GM21737 (cell line): ENCODE data around the gene HS1BP3.

Experiments used
- ATAC-seq: cut with Tn5 transposase; IDR thresholded peaks from one replicate; pipeline ENCODE4 v1.9.1; 2021; ENCODE audit warnings: mild to moderate bottlenecking, moderate library complexity; ENCODE audit not compliant: unreplicated experiment

HS1BP3 gene

DNA sequence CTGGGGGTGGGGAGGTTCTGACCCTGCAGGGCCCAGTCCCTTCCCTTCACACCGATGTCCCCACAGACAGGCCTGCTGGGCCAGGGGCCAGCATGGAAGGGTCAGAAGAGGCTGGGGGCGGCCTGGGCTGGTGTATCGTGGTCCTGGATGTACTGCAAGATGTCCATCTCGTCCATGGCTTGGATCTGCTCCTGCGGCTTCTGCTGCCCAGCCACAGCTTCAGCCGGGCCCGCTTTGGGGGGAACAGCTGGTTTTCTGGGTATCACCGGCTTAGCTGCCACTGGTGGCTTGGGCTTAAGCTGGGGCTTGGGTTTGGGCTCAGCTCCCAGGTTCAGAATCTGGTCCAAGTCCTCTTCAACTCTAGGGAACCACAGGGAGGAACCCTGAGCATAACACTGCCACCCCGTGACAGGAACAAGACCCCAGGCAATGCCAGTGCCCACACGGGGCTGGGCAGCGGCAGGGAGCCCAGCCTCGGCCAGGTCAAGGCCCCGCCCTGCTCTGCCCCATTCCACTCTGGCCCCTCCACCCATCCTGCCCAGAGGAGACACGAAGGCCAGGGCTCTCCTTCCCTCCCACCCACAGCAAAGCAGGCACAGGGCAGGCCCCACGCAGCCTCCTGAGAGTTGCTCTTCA, 31.9 kb downstream of the HS1BP3 start:
- no peak for ATAC-seq

DNA sequence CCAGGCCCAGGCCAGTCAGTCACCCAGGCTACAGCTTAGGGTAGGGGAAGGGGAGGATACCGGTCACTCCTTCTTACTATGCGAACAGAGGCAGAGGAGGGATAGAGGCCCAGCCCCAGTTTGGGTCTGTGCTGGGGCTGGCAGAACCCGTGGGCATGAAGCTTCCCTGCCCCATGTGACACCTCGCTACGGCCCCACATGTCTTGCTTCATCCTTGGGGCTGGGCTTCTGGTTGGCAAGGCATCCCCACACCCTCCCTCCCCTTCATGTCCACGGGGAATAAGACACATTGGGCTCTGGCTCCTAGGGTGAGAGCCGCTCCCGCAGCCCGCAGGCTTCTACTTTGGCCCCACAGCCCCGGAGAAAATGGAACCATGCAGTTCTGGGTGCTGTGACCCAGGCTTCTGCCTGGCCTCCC, 32.4 kb downstream of the HS1BP3 start:
- ATAC-seq = no peak

DNA sequence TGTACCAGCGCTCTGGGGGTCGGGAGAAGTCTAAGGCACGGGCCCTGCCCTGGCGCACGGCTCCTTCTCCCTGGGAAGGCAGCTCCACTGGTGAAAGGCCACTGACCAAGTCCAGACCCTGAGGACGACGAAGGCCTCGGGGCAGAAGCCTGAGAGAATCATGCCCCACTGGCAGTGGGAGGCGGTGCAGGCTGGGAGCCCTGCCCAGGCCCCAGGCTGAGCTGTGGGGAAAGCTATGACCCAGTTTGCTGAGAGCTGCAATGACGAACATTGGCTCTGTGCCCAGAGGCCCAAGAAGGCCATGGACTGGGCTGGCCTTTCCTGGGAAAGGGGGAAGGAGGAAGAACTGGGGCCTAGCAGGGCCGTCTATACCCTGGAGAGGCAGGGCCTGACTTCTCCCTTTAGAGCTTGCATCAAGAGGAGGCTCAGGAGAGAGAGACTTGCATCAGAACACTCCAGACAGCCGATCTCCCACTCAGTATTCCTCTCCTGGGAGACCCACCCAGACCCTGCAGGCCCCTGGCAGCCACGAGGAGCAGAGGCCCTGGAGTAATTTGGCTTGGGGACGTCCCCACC, 32.9 kb downstream of the HS1BP3 start:
- ATAC-seq = no peak

DNA sequence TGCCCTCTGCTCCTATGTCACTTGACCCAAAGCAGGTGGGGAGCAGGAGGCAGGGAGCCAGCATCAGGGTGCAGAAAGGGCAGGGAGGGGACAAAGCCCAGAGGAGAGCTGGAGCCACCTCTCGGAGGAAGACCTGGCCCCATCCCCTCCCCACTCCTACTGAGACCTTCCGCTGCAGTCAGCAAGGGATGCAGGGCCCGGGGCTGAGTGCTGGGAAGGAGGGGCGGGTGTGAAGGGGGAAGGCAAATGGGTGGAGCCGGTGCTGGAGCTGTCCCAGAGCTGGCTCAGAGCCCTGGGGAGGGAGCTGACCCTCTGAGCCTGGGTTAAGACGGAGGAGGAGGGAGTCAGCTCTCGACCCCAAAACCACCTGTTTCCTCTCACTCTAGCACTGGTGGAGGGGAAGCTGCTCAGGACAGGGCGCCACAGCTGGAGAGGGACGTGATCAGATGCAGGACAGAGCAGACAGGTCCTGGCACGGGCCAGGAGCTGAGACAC, 33.8 kb downstream of the HS1BP3 start:
- no peak for ATAC-seq

DNA sequence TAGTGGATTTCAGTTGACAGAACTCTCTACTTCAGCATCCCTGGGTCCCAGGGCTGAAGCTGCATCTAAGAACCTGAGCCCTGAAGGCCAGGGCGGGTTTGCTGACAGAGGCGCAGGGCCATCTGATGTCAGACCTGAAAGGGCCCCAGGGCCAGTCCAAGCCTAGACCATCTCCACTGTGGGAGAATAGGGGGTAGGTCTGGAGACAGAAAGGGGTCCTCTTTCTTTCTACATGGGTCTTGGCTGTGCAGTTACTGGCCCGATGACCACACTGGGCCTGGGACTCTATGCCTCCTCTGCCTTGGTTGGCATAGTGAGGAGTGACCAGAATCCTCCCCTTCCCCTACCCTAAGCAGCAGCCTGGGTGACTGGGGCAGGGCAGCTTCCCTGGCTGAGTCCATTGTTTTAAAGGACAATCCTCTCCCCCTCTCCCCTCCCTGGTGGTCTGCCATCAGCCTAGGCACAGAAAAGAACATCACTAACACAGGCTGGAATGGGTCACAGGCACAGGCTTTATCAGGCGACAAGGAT, 34.5 kb downstream of the HS1BP3 start:
- no peak for ATAC-seq

DNA sequence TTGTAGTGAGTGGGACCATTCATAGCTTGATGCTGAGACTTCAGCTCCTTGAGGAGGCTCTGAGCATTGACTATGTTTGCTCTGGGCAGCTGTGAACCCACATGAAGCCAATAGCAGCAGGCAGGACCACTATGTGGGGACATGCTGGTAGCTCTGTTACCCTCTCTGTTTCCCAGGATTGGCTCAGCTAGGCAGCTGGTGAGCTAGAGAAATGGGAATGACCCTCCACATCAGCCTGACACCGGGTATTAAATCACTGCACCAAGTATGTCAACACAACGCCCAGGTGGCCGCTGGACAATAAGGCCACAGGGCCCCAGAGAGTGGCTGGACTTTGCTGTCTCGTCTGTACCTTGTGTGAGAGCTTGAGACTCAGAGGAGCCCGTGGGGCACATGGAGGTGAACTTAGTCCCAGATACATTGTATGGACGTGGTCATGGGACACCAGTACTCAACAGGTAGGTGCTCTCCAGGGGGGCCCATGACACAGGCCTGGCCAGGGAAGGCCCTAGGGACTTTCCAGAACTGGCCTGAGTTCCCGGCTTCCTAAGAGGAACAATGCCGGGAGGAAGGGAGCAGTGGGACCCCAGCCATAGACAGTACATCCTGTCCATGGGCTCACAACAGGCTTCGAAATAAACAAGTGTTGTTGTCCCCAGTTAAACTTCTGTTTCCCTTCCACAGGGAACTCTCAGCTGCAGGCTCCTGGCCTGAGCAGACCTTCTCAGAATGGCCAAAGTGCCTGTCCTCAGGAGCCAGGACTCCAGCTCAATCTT, 35.2 kb downstream of the HS1BP3 start:
- ATAC-seq = no peak

DNA sequence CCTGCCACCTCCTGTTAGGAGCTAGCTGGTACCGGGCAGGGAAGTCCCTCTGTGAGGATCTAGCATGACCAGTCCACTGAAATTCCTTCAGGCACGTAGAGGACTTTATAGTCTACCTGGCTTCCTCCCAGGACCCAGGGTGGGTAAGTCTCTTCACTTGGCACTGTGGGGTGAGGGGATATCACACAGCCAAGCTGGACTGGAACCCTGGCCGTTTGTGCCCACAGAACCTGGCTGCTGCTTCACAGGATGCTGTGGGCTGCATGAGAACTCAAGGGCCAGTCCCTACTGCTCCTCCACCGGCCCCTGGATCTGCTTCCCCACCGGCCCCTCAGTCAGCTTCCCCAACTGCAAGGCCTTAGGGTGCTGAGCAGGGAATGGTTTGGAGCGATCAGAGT, 35.8 kb downstream of the HS1BP3 start:
- no peak for ATAC-seq

DNA sequence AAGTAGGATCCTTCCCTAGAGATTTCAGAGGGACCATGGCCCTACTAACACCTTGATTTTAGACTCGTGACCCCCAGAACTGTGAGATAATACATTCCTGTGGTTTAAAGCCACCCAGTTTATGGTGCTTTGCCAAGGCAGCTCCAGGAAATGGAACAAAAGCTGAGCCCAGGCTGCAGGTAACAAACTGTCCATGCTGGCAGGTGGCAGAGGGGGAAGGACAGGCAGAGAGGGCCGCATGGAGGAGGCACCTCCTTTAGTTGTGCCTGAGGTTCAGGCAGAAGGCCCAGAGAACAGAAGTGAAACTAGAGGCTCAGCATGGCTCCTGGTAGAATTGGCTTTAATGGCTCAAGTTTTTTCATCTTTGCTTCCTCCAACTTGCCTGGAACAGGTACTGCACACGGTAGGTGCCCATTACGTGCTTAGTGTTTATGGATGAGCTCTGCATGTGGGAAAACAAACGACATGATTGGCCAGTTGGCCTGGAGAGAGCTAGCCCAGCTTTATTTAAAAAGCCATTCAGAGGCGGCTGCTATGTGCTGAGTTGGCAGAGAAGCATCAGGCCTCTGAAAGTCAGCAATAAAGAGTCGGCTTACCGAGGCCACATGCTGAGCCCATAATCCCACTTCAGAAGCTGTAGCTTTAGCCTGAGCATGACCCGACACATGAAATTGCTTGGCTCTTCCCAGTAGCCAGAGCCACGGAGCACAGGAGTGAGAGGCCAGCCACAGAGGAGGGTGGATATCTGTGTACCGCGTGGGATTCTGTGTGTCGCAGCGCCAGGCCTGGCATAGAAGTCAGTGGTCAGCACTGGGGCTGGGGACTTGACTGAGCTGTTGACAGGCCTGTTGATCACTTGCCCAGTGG, 36.5 kb downstream of the HS1BP3 start:
- no peak for ATAC-seq

DNA sequence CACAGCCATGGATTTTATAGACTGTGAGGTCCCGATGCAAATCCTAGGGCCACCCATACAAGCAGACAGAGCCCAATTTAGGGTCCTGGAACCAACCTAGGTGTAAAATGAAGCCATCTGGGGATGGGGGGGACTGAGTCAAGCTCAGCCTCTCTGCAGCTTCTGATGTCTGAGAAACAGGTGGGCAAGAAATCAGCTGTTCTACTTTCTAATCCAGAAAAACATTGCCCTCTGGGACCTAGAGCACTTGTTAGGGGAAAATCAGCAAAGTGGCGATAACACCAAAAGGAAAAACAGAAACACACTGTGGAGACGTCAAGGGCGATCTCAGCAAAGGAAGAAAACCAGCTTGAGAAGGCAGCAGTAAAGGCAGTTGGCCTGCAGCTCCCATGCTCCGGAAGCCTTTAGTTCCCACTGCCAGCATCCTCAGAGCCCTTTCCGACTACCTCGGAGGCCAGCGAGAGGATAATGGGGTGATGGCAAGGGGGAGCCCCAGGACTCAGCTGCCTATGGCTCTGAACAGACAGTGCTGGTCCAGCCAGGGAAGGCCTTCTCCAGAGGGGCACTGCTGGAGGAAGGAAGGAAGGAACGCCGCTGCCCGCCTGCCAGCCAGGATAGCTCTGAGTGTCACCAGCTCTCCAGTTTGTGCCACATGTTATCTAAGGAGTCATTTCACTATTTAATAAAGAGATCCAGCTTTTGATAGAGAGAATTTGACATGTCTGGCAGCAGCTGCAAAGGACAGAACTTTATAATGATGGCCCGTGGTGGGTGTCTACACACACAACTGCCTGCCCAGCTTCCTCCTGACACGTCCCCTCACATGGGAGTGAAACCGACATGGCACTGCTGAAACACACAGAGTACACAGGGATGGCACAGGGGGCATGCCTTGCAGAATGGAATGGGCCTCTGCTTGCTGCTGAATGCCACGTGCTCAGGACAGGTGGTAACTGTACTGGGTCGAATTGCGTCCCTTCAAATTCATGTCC, 37.7 kb downstream of the HS1BP3 start:
- no peak for ATAC-seq

DNA sequence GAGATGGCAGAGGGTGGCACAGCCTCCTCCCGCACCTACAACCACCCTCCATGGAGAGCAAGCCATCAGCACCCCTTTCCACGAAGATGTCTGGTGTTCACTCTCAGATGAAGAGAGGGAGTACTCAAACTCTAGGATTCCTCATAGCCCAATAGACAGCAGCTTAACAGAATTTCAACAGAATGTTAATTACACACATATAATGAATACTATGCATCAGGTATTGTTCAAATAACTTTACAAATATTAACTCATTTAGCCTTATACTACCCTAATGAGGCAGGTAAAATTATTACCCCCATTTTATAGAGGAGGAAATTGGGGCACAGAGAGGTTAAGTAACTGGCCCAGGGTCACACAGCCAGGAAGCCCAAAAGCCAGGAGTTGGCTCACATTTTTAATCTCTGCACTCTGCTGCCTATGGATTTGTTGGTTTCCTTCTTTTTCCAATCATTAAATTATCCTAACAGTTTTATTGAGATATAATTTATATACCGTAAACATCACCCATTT, 39.0 kb downstream of the HS1BP3 start:
- no peak for ATAC-seq

DNA sequence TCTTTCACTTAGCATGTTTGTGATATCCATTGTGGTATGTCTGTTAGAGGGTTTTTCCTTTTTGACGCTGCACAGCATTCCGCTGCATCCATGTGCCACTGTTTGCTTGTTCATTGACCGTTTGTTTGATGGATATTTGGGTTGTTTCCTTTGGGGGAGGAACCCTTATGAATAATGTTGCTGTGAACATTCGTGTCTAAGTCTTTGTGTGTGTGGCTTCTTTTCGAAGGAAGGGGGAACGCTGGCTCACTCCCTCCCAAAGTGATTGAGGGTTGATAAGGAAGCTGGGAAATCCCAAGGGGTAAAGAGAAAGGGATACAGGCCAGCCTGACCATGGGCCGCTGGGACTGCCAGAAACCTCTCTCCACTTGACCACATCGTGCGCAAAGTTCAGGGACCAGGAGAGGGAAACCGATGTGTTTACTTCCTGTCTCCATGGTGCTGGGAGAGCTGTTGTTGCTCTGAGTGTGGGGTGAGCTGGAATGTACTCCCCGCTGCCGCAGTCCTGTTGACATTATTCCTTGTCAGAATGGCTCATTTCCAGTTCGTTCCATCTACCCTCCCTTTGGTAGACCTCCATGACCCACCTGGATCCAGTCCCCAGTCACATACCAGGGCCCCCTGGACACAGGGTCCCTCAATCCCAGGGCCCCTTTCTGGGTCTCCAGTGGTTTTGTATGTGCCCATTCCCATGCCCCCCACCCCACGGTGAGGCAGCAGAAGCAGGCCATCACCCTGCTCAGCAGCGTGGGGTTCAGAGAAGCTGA, 39.6 kb downstream of the HS1BP3 start:
- ATAC-seq = no peak

DNA sequence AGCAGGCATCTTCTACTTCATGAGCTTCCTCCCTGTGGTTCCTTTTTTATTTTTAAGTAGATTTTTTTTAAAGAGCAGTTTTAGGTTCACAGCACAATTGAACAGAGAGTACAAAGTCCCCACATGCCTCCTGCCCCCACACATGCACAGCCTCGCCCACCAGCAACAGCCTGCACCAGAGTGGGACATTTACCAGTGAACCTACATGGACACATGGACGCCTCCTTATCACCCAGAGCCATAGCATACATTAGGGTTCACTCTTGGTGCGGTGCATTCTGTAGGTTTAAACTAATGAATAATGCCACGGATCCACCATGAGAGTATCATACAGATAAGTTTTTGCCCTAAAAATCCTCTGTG, 40.9 kb downstream of the HS1BP3 start:
- no peak for ATAC-seq

DNA sequence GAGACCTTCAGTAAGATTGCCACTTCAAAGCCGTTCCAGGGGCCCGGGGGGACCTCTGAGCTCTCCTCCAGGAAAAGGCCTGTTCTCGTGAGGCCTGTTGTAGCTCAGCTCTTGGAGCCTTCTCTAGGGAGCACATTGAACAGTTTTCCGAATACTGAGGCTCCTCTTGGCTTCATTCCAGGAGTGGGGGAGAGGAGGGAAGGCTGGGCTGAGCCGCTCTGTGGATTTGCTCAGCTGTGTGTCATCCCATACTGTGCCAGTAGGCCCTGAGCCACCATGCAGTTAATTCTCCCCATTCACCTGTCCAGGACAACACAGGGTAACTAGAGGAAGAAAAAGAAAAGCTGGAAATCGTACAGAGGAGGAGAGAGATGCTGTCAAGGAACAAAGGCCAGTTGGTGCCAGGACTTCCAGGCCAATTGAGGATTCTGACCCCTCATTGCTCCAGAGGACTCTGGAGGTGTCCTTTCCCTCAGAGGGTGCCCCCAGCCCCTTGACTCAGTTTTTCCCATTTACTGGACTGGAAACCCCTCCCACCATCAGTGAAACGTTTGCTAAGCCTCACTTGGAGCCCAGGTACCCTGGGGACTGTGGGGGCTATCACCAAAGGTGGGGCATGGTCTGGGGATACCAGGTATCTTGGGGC, 41.4 kb downstream of the HS1BP3 start:
- ATAC-seq = no peak

DNA sequence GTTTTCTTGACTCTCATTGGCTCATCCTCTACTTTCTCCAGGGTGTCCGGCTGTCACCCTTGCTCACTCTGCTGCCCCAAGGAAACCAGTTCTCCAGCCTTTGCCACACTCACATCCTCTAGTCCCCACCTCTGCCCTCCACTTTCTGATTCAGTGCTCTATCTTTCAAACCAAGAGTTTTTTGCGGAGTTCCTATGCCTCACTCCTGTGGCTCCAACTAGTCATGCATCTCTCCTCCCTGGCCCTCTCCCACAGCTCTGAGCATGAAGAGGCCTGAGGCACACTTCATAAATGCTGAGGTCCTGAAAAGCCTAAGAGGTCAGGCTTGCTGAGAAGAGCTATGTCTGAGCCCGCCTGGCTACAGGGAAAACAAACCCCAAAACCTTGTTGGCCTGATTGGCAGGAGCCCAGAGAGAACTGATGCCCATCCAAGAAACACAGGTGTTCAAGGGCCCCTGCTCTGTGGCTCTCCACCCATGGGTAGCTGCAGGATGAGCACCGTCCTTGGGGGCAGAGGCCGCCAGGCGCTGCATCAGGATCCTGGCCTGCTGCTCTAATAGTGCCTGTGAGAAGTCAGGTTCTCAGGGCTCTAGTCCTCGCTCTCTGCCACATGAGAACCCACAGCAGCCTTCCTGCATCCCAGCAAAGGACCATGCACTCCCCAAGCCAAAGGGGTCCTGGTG, 42.1 kb downstream of the HS1BP3 start:
- no peak for ATAC-seq

DNA sequence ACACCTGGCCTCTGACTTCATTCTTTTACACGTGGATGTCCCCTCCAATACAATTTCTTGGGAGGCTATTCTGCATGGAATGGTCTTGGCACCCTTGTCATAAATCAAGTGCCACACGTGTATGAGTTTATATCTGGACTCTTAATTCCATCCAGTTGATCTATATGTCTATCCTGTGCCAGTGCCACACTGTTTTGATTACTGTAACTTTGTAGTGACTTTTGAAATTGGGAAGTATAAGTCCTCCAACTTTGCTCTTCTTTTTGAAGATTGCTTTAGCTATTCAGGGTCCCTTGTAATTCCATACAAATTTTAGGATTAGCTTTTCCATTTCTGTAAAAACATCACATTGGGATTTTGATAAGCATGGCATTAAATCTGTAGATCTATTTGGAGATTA, 43.5 kb downstream of the HS1BP3 start:
- no peak for ATAC-seq

DNA sequence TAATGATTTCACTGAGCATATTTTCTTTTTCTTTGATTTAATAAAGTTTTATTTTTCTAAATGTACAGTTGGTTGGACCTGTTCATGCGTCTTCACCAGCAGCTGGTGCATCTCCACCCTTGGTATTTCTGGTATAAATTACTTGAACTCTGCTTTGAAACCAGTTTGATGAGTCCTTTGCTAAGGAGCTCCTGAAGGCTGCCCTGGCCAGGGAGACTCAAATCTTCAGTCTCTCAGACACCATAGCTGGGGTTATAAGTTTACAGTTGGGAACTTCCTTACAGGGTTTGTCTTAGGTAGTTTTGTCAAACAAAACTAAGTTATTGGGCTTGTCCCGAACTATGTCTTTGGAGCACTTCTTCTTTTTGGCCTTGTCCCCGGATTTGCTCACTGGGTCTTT, 44.7 kb downstream of the HS1BP3 start:
- no peak for ATAC-seq

DNA sequence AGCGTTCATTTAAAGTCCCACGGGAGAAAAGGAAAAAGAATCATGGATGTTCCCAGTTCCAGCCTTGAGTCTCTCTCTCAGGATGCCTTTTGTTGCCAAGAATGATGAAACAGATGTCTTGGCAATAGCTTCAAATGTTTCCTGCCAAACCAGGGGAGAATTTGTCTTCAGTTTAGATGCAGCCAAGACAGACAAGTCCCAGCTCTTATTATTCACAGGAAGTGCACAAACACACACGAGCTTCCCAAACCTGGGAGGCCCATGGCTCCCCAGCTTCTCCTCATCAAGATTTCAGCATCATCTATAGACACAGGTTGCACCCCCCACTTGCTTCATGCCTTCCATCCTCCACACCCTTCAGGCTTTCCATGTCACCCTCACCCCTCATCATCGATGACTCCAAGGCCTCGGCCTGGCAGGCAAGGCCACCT, 45.9 kb downstream of the HS1BP3 start:
- ATAC-seq = no peak

DNA sequence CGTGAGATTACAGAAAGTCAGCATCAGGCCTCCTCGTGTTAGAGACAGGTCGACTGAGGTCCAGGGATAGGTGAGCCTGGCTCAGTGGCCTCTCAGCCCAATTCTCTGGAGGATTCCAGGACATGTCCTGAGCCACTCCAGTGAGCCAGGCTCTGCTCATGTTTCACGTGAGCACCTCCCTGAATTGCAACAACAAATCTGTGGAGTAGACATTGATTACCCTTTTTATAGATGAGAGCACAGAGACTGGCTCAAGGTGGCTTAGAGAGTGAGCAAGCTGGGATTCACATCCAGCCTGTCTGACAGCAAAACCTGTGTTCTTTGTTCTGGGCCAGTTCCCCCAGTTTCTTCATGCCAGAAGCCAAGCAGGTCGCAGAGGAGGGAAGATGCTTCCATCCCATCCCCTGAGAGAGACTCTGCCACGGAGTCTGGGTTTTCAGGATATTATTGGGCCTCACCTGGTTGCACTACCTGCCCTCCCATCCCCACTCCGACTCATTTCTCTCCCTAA, 46.4 kb downstream of the HS1BP3 start:
- no peak for ATAC-seq
